Limb (tissue), 2 donors: ENCODE results near the gene ZNF821.
"Not testable (repeated sequence)": the region's sequence is repeated elsewhere in the genome, so short reads cannot be mapped to it uniquely, and the experiment has no call there.

Source experiments
- DNase-seq, 2 donors: peaks; one replicate each; pipeline ENCODE4 v3.0.0-alpha.2; 2016; ENCODE audit errors: extremely low spot score in 2 of 2

Gene ZNF821

DNA sequence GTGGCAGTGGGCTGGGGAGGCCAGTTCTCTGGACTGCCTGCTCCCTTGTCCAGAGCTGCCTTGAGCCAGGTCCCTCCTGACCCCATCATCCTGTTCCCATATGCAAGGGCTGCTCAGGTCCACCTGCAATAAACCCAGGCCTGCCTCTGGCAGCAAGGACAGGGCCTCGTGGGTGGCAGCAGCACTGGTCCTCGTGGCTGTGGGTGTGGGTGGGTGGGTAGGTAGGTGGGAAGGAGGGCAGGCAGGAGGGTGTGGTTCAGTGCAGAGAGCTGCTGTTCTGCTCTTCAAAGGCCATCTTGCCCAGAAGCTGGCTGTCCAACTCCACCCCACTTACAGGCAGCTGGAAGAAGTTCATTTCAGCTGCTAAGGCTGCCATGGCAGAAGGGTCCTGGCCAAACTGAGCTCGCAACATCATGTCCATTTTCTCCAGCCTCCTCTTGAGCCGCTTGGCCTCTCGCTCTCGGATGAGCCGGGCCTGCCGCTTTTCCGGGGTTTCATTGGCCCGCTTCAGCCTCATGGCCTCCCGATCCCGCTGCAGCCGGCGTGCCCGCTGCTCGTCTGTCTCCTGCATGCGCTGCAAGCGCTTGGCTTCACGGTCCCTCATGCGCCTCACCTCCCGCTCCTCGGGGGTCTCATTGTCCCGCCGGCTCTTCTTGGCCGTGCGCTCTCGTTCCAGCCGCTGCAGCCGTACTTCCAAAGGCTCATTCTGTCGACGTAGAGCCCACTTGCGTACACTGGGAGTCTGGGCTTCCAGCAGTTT, 24.0 kb downstream of the ZNF821 start:
- no peak for DNase-seq

DNA sequence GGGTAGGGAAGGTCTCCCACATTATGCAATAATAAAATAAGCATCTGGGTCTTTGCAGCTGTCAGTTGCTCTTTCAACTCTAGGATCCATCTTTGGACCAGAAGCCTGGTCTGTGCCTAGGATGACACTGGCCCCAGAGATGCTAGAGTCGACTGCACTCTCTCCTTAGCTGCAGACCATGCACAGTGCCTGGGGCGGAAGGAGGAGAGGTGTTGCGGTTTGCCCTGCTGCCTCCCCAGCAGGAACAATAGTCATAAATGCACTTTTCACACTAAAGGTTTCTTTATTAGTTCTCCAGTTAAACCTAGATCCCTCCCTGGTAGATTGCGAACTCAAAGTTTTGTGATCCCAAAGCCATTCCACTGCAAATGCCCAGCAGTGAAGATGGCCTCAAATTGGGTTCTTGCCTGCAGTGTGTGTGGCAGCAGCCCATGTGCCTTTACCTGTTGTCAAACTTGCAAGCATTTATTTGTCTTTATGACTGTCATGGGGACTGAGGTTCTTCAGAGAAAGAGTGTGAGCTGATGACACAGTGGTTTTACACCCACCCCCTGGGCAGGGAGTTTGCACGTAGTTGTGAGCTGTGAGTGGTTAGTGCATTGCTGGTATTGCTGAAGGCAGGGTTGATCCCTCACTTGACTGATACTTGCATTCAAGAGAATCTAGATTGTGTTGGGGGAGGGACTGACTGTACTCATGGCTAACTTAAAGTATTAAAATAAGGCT, 27.9 kb downstream of the ZNF821 start:
- DNase-seq, result no peak

DNA sequence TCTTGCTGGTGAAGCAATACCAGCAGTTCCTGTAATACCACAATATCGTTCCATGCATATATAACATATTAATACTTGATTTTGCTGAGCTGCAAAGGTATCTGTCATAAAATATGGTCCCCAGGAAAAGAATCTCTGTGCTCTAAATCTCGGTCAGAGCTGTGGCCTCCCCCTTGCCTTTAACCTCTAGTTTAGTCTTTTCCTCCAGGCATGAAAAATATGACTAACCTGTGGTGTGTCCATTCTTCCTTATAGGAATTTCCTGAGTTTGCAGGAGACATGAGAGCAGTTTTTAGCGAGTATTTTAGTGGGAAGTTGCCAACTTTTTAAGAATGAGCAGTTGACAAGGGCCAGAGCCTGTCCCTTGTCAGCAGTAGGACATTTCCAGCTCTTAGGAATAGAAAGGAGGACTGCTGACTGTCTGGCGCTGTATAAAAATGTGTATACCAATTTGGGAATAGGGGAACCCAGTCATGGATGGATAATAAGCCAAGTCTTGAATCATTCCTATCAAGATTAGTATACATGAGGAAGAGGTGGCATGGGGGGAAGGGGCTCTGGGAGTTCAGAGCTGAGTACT, 29.5 kb downstream of the ZNF821 start:
- DNase-seq, result no peak

DNA sequence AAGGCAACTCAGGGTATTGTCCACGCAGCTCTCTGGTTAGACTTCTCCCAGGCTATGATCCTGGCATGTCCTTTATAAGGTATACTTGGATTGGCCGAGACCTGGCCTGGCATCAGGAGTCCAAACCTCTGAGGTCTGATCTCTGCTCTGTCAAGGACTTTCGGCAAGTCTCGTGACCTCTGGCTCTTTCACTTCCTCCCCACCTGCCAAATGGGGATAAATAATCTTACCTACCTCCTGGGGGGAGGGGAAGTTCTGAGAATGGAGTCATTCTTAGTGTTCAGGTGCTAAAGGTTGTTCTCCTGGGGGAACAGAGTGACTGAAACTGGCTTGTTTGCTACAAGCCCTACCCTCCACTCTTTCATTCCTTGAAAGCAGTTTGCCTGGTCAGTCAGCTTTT, 30.6 kb downstream of the ZNF821 start:
- no peak for DNase-seq

DNA sequence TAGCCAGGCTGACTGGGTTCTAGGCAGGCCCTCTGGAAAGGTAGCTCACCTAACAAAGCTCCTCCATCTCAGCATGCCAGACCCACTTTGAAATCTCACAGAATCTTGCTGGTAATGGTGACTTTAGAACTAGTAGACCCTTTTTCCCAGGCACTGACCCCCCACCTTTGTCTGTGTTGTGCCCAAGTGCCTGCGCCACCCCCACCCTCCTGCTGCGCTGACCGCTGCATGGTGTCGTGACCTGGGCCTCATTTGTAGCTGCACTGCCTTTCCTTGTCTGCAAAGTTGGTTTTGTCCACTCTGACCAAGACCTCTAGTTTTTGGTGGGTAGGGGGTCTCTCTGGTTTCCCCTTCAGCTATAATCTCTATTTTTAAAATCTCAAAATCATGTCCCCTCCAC, 31.4 kb downstream of the ZNF821 start:
- DNase-seq, result no peak

DNA sequence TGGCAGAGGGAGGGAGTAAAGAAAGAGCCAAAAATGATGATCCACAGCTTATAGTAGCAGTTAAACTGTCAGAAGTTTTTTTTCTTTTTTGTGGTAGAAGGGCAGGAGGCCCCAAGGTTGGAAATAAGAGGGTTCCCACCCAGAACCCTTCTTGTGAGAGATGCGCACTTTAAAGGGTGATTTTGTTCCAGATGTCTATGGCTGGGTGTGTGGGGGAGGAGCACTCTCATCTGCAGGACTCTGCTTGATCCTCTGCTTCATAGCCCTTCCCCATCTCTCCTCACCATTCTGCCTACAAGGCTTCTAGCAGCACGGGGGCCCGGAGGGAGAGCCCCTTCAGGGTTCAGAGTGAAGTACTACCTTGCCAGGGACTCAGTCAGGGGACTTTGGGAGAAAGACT, 31.8 kb downstream of the ZNF821 start:
- DNase-seq, result no peak

DNA sequence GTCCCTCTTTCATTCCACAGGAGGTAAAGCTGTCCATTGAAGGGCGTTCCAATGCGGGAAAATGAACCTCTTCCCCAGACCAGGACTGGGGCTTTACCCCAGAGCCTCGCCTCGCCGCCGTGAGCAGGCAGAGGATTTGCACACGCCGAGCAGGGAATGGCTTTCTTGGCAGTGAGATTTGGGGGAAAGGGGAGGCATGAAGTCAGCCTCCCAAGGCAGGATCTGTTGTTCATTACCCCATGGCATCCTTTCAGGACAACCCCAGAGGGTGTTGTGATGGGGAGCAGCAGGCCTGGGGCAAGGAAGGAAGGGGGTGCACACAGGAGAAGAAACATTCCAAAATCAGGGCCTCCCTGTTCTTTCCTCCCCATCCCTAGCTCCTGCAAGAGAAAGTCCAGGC, 32.2 kb downstream of the ZNF821 start:
- DNase-seq, result no peak

DNA sequence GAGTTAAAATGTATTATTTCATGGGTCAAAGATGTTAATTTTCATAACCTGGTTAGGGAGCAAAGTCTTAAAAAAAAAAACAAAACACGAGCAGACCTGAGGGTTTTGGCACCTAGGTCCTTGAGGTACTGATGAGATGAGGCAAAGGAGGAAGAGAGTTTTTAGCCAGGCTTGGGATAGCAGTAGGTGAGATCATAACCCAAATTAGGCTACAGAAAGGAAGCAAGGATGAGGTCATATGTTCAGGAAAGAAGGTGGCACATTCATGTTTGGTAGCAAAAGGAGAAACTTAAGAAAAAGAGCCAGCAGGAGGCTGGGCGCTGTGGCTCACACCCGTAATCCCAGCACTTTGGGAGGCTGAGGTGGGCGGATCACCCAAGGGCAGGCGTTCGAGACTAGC, 35.4 kb downstream of the ZNF821 start:
- DNase-seq, result no peak

DNA sequence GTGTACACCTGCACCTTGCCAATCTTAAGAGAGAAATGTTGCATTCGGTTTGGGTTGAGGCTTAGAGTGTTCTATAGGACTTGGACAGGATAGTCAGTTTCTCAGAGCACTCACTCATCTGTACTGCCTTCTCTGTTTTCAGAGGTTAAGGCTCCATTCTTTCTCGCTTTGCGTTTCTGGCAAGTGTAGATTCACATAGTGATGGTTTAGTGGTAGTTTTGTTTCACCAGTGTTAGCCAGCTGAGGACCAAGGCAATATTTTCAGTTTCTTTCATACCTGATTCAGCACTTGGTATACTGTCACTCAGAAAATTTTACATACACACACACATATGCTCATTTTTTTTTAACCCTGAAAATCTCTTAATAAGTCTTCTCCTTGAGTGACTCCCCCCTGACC, 36.9 kb downstream of the ZNF821 start:
- DNase-seq, result no peak

DNA sequence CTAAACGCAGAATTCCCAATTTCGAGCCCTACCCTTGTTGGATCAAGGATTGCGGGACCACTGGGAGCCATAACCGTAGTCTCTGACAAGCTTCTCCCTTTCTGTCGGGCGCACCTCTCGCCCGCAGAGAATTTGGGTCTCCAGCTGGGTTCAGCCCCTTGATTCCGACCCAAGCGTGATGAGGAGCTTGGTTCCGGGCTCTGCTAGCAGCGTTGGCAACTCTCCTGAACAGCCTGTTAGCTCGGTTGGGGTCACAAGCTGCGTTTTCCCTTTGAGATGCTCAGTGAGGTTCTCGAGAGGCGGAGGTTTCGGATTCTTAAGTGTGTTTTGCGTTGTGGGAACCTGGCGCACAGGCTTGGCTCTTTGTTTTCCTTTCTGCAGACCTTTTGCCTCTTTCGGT, 37.6 kb downstream of the ZNF821 start:
- peak in 1 of 2 donors; percentile 38 for DNase-seq

DNA sequence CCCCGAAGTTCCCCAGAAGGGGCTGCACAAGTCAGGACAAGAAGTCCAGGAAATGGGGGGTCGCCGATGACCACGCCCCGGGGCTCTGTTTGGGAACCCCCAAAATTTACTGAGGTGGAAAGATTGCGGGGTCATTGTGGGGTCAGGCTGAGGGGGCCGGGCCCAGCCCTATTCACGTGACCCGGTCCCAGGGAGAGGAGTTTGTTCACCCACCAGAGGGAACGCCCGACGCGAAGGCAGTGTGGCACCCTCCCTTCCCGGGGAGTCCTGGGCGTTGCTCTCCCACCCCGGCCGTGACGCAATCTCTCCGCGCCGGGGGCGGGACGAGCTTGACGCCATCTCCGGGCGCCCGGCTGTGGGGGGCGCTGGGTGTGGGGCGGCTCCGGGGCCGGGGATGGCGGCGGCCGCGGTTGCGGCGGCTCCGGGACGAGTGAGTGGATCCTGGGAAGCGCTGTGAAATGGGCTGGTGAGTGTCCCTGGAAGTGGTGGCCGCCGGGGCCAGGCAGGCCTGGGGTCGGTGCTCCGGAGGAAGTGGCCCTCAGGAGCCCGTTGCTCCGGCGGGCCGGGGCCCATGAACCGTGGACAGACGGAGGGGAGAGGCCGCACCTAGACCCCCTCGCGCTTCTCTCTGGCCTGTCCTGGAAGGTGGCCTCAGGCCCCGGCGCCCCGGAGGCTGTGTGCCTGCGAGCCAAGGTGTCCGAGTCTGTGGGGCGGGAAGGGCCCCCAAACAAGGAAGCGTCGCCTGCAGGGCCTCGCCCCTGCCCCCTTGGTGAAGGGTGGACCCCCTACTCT, 38.1 kb downstream of the ZNF821 start, which contains the start of gene ATXN1L:
Gene ATXN1L, plus strand, starts transcription at position 338 of the 792 bp plus-strand sequence. CDS start 3,765 bp downstream, outside the sequence.
- peak; percentile 86 to 97 for DNase-seq

DNA sequence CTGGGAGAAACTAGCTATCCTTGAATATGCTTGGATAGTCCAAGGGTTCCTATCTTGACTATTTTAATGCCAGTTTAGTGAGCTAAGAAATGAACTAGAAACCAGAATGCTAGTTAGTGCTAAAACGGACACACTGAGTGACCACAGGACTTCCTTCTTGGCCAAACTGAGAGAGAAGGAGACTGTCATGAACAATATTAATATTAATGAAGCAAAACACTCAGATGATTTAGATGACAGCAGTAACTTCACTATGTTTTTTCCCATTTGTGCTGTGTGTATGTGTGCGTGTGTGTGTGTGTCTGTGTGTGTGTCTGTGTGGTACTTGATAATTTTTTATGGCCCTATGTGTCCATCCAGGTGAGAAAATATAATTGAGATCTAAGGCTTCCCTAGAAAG, 40.4 kb downstream of the ZNF821 start:
- no peak for DNase-seq

DNA sequence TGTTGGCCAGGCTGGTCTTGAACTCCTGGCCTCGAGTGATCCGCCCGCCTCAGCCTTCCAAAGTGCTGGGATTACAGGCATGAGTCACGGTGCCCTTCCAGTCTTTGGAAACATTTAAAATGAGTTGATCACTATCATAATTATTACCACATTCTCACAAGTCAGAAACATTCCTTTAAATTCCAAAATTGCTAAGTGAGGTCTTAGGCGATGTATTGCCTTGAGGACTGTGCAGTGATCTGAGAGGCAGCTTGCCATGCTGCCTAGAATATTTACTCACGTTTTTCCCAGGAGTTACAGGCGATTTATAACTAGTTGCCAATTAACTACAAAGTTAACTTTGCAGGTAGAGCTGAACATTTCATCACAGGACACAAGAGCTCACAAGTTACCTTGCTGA, 43.9 kb downstream of the ZNF821 start:
- no peak for DNase-seq

DNA sequence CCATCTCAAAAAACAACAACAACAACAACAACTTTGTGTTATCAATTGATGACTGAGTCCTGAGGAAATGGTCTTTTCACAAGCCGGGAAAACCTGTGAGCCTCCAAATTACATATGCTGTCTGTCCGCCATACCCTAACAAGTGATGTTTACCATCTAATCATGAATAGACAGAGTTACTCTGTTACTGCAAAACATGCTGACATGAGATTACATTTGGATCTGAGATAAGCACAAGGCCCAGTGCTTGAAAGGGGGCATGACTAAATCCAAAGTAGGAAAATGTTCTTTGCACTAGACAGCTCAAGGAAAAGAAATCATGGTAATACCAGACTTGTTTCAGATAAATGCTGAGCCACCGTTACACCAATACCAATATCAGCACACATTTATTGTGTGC, 46.8 kb downstream of the ZNF821 start:
- no peak for DNase-seq

DNA sequence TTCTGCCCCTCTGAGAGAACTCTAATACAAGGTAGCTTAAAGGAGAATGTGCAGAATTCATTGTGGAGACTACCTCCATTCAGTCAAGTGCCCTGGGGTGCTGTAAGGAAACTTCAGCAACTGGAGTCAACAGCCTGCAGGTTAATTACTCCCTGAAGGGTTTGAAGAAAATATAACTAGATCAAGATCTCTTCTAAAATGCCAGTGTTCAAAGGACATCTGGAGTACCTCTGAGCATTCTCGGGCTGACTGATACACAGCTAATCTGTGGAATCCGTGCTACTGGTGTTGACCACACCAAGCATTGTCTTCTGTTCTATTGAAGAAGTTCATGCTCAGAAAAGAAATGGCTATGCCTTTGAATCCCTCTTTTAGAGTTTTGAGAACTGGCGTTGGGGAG, 49.7 kb downstream of the ZNF821 start:
- DNase-seq, result no peak

DNA sequence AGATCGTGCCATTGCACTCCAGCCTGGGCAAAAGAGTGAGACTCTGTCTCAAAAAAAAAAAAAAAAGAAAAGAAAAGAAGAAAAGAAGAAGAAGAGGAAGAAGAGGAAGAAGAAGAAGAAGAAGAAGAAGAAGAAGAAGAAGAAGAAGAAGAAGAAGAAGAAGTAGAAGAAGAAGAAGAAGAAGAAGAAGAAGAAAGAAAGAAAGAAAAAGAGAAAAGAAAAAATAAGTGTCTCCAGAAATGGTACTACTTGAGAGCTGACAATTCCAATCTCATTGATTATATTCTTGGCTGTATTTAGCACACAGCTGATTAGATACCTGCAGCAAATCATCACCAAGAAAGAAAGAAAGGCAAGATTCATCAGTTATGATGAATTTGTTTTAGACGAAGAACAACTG, 51.9 kb downstream of the ZNF821 start:
- DNase-seq, result not testable (repeated sequence)

DNA sequence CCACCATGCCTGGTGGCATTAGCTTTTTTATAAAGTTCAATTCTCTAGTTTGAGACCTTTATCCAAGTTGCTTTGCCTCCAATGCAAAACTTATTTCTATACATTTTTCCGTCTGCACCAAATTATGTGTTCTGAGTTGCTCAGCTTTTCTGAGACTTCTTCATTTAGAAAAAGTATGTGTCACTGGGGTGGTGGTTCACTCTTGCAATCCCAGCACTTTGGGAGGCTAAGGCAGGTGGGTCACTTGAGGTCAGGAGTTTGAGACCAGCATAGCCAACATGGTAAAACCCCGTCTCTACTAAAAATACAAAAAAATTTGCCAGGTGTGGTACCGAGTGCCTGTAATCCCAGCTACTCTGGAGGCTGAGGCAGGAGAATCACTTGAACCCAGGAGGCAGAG, 52.3 kb downstream of the ZNF821 start:
- DNase-seq, result not testable (repeated sequence)

DNA sequence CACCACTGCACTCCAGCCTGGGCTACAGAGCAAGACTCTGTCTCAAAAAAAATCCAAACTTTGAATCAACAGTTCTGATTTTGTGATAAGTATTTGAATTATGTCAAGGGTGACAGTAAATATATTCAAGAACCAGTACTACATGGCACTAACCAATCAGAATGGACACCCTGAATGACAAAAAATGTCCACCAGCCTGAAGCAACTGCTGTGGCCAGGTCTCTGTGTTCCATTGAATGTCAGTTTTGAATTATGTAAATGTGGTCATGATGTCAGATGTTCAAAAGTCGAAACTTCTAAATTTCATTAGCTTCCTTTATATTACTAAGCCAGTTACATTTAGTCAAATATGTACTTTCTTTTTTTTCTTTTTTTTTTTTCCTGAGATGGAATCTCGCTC, 53.6 kb downstream of the ZNF821 start:
- DNase-seq, result no peak

DNA sequence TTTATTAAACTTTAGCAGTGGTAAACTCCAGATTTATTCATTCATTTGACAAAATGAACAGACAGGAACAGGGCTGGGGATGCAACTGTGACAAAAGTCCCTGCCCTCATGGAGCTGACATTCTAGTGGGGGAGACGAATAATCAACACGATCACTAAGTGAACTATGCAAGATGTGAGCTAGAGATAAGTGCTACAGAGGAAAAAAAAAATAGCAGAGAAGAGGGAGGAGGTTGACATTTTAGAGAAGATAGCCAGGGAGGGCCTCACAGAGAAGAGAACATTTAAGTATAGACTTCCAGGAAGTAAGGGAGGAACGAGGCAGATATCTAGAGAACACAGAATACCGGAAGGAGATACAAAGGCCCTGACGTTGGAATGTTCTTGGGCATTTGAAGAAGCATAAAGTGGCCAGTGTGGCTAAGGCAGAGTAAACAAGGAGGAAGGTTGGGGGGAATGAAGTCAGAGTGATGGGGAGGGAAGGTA, 57.4 kb downstream of the ZNF821 start:
- no peak for DNase-seq

DNA sequence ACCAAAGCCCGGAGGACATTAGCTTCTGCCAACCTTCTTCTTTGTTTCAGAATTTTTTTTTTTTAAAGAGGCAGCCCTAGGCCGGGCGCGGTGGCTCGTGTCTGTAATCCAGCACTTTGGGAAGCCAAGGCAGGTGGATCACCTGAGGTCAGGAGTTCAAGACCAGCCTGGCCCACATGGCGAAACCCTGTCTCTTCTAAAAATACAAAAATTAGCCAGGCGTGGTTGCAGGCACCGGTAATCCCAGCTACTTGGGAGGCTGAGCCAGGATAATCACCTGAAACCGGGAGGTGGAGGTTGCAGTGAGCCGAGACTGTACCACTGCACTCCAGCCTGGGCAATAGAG, 66.9 kb downstream of the ZNF821 start:
- not testable (repeated sequence) for DNase-seq

DNA sequence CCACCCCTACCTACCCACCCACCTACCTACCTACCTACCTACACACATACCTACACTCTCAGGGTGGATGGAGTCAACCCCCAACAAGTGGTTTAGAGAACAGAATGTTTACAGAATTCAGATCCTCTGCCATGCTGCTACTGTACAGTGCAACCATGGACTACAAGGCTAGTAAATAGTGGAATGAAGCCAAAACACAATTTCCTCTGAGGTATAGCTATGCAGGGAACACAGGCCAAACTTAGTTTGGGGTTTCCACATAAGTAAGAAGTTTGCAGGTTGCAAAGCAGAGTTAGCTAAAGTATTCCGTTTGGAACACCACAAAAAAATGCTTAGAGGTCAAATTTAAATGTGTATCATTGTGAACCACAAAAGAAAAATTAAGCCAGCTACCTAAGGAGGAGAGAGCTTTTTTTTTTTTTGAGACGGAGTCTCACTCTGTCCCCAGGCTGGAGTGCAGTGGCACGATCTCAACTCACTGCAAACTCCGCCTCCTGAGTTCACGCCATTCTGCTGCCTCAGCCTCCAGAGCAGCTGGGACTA, 72.7 kb downstream of the ZNF821 start:
- DNase-seq, result no peak

DNA sequence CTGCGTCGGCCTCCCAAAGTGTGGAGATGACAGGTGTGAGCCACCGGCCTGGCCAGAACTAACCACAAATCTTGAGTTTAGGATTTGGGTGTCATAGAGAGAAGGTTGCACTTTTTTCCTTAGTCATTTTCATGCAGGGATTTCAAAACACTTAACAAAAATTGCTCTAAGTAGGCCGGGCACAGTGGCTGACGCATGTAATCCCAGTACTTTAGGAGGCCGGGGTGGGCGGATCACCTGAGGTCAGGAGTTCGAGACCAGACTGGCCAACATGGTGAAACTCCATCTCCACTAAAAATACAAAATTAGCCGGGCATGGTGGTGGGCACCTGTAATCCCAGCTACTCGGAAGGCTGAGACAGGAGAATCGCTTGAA, 73.8 kb downstream of the ZNF821 start:
- DNase-seq, result not testable (repeated sequence)
